HUDEP-2 (cell line): ENCODE results near the gene GMPR2.

Experiments
- DNase-seq, 76 experiments: peaks; one replicate each; lab custom pipeline; 2025; ENCODE audit not compliant: unreplicated experiment in 76 of 76; lab: John Stamatoyannopoulos, UW

The GMPR2 gene

GRCh38 chr14:24281636-24282035 lies 48.9 kb downstream of the GMPR2 start:
- no peak for DNase-seq

DNA sequence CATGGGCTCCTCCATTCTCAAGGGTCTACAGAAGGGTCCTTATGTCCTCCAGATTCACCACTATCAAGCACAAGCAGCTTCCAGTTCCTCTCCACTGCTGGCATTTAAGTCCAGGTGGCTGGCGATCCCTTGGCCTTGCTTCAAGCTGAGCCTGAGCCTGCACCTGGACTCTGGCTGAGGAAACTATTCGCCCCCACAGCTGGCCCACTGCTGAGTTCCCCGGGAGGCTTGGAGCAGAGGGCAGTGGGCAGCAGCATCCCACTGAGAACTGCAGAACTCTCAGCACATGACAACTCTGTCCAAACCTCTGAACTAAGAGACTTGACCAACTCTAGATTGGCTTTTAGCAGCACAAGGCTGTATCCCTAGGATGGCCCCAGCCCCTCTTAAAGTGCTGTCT lies 50.0 kb downstream of the GMPR2 start:
- no peak for DNase-seq

- no peak for DNase-seq
Measured at GRCh38 chr14:24283796-24284460, 51.2 kb downstream of the GMPR2 start.

DNA sequence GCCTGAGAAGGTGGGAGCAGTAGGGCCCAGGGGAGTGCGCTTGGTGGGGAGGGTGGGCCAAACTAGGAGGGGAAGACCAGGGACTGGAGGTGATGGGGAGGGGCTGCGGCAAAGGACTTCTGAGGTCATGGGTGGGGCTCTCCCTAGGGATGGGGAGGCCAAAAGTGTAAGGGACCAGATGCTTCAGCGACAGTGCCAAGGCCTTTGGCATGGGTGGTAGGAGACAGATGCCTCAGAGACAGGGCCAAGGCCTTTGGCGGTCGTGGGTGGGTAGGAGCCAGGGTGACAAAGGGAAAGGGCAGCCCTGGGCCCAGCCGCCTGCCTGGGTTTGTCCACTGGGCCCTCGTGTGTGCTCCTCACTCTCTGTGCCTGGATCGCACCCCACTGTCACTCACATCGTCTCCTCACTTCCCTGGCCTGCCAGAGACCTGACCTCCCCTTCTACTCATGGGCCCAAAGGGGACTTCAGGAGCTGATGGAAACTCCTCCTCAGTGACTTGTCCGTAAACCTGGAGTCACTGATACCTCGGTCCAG lies 51.8 kb downstream of the GMPR2 start:
- no peak for DNase-seq

DNA sequence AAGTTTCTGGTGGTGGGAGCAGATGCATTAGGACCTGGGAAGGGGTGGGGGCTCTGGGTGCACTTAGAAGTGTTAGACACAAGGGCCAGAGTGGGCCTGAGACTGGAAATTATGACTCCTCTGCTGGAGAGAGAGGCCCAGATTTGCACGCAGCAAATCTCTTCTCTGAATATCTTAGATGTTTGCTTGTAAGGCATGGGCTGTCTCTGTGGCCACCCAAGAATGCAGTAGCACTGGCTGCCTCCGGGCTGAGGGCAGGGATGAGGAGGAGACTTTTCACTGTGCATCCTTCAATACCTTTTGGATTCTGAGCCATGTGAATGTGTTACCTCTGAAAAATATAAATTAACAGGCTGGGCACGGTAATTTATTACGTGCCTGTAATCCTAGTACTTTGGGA lies 52.6 kb downstream of the GMPR2 start:
- no peak for DNase-seq

DNA sequence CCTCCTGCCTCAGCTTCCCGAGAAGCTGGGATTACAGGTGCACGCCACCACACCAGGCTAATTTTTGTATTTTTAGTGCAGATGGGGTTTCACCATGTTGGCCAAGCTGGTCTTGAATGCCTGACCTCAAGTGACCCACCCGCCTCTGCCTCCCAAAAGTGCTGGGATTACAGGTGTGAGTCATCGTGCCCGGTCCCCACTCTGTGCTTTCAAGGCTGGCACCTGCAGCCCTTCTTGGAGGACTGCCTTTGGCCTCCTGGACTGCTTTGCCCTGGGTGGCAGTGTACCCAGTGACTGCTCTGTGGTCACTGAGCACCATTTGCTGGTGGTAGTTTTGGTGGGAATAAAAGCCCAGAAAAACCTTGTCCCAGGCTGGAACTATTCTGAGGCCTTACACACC lies 54.3 kb downstream of the GMPR2 start:
- DNase-seq: no peak
